ENCODE data around the gene RIPOR2.
"Not testable (repeated sequence)": the region's sequence is repeated elsewhere in the genome, so short reads cannot be mapped to it uniquely, and the experiment has no call there.

The RIPOR2 gene

GRCh38 chr6:24757611-24758010 lies 178.1 kb downstream of the RIPOR2 start:
- DNase-seq: no peak

GRCh38 chr6:24755279-24755678 lies 180.5 kb downstream of the RIPOR2 start:
- no peak for DNase-seq

GRCh38 chr6:24754378-24754777 lies 181.4 kb downstream of the RIPOR2 start:
- DNase-seq: not testable (repeated sequence)

Measured in activated CD4-positive, alpha-beta T cell treated with anti-CD3 and anti-CD28 coated beads for 48 hours (primary cell).